ENCODE results near the gene GP5.

GRCh38 chr3:194373899-194374298 lies 25.2 kb downstream of the GP5 start:
- TF ChIP-seq CTCF (IDR thresholded peaks at IDR 0.05) (no peak), POLR2AphosphoS5 (IDR thresholded peaks at IDR 0.05) (no peak)

All from prostate gland (tissue), 2 donors.